CD14-positive monocyte (primary cell): Measurements from ENCODE around the gene TNFRSF12A. TPM values are rescaled to one million over a fixed set of nuclear protein-coding genes. Genes with fewer than 3 reads are reported as not detected.

Experiments used
- DNase-seq, 3 donors: peaks; one replicate each; pipeline ENCODE4 v3.0.0-alpha.2; 2011 to 2022
- H2AFZ ChIP-seq: 2 replicates; pipeline ENCODE4 v1.6.0; 2012; ENCODE audit warnings: mild to moderate bottlenecking, low read depth, low read length, inconsistent platforms; ENCODE audit not compliant: insufficient read depth, poor library complexity, severe bottlenecking
- H3K27ac ChIP-seq, 2 donors: 1 replicate in 1 of 2; 2 replicates in 1 of 2; pipeline ENCODE4 v1.5.1; 2012 to 2013; ENCODE audit warnings: low read length in 2 of 2, control low read depth in 1 of 2, inconsistent platforms in 1 of 2, low read depth in 1 of 2, mild to moderate bottlenecking in 1 of 2
- H3K27me3 ChIP-seq, 2 donors: one replicate each; pipeline versions ENCODE4 v1.6.0 to v1.6.1; 2011 to 2013; ENCODE audit warnings: low read length in 2 of 2; ENCODE audit not compliant: control insufficient read depth in 2 of 2, insufficient read depth in 2 of 2
- H3K36me3 ChIP-seq, 2 donors: replicated peaks in 1 of 2; 1 replicate in 1 of 2; 2 replicates in 1 of 2; pipeline versions ENCODE4 v1.5.1 to v1.6.1; 2012 to 2013; ENCODE audit warnings: low read length in 2 of 2, control low read depth in 1 of 2, inconsistent platforms in 1 of 2, mild to moderate bottlenecking in 1 of 2; ENCODE audit not compliant: insufficient read depth in 2 of 2, control insufficient read depth in 1 of 2
- H3K4me1 ChIP-seq, 2 donors: 1 replicate in 1 of 2; 2 replicates in 1 of 2; pipeline versions ENCODE4 v1.5.1 to v1.6.1; 2012 to 2013; ENCODE audit warnings: low read length in 2 of 2, control low read depth in 1 of 2, inconsistent platforms in 1 of 2, mild to moderate bottlenecking in 1 of 2, moderate library complexity in 1 of 2; ENCODE audit not compliant: insufficient read depth in 2 of 2, control insufficient read depth in 1 of 2
- H3K4me2 ChIP-seq: replicated peaks from 2 replicates; pipeline ENCODE3; 2012; ENCODE audit warnings: low read length, moderate library complexity, mild to moderate bottlenecking; ENCODE audit not compliant: poor library complexity, severe bottlenecking; ENCODE audit errors: extremely low read depth
- H3K4me3 ChIP-seq, 3 experiments: fragments of 200-600 bp in 1 of 3; sonication (generic) in 1 of 3; replicated peaks in 1 of 3; 1 replicate in 2 of 3; 2 replicates in 1 of 3; pipeline ENCODE4 v1.5.1; 2011 to 2013; ENCODE audit warnings: low read length in 3 of 3, mild to moderate bottlenecking in 3 of 3, control low read depth in 2 of 3, low read depth in 2 of 3, inconsistent platforms in 1 of 3, moderate library complexity in 1 of 3
- H3K79me2 ChIP-seq: 2 replicates; pipeline ENCODE4 v1.6.0; 2012; ENCODE audit warnings: mild to moderate bottlenecking, control low read depth, inconsistent platforms, low read length, moderate library complexity; ENCODE audit not compliant: insufficient read depth
- H3K9ac ChIP-seq: 2 replicates; pipeline ENCODE4 v1.6.0; 2017; ENCODE audit warnings: low read length, mild to moderate bottlenecking; ENCODE audit not compliant: insufficient read depth, poor library complexity, severe bottlenecking
- H3K9me3 ChIP-seq, 2 donors: replicated peaks in 1 of 2; 1 replicate in 1 of 2; 2 replicates in 1 of 2; pipeline versions ENCODE4 v1.5.1 to v1.6.1; 2012 to 2013; ENCODE audit warnings: low read length in 2 of 2, control low read depth in 1 of 2; ENCODE audit not compliant: control insufficient read depth in 1 of 2, insufficient read depth in 1 of 2
- H4K20me1 ChIP-seq: 2 replicates; pipeline ENCODE4 v1.6.0; 2012; ENCODE audit warnings: mild to moderate bottlenecking, low read length, control low read depth, moderate library complexity; ENCODE audit not compliant: insufficient read depth
- H3K27ac Mint-ChIP-seq, 7 donors: one replicate each; pipeline ENCODE4 v1.8.0; 2020; ENCODE audit warnings: mild to moderate bottlenecking in 7 of 7, mixed read lengths in 7 of 7, moderate library complexity in 6 of 7, inconsistent platforms in 2 of 7
- H3K27me3 Mint-ChIP-seq, 3 donors: one replicate each; pipeline ENCODE4 v1.8.0; 2021 to 2022; ENCODE audit warnings: low read depth in 3 of 3, mild to moderate bottlenecking in 3 of 3, mixed read lengths in 3 of 3, moderate library complexity in 3 of 3, inconsistent platforms in 1 of 3
- H3K36me3 Mint-ChIP-seq, 2 donors: one replicate each; pipeline ENCODE4 v1.8.0; 2020; ENCODE audit warnings: mixed read lengths in 2 of 2, inconsistent platforms in 1 of 2, mild to moderate bottlenecking in 1 of 2
- H3K4me1 Mint-ChIP-seq: one replicate; pipeline ENCODE4 v1.8.0; 2020; ENCODE audit warnings: mild to moderate bottlenecking, mixed read lengths
- H3K4me3 Mint-ChIP-seq, 2 donors: one replicate each; pipeline ENCODE4 v1.8.0; 2020; ENCODE audit warnings: mild to moderate bottlenecking in 2 of 2, mixed read lengths in 2 of 2, moderate library complexity in 1 of 2
- H3K9me3 Mint-ChIP-seq, 7 donors: one replicate each; pipeline ENCODE4 v1.8.0; 2020 to 2022; ENCODE audit warnings: mixed read lengths in 7 of 7, mild to moderate bottlenecking in 6 of 7, moderate library complexity in 6 of 7, inconsistent platforms in 2 of 7
- WGBS: methylation state at CpG from one replicate; pipeline ENCODE4 v1.1.5; 2013; ENCODE audit warnings: missing lambda C conversion rate; ENCODE audit not compliant: insufficient coverage; 5-methylcytosine and 5-hydroxymethylcytosine counted together
- intact Hi-C, 2 donors: fragments of 100-400 bp; cut with micrococcal nuclease; formaldehyde crosslinking; loops; one replicate each; pipeline versions ENCODE4 v1.15.0 to v1.15.1; 2023
- polyA plus RNA-seq, 3 donors: library from polyadenylated mRNA; depleted of rRNA in 1 of 3; unstranded in 2 of 3; stranded (reverse) in 1 of 3; fragments of 300-500 nt in 2 of 3; fragments of >200 nt in 1 of 3; fragmentation: Illumina TruSeq in 2 of 3; gene quantifications; 1 replicate in 2 of 3; 2 replicates in 1 of 3; pipeline ENCODE4 v1.2.3, GENCODE V29; 2012 to 2021
- TF ChIP-seq, protein P1 (sequence below): fragments of 200-600 bp; IDR thresholded peaks from one replicate; pipeline ENCODE4 v1.8.0; 2022; ENCODE audit warnings: antibody characterized with exemption, mild to moderate bottlenecking

The TNFRSF12A gene
- polyA plus RNA-seq, 3 donors = 2.9 to 6.2 (median 5.7) TPM

DNA sequence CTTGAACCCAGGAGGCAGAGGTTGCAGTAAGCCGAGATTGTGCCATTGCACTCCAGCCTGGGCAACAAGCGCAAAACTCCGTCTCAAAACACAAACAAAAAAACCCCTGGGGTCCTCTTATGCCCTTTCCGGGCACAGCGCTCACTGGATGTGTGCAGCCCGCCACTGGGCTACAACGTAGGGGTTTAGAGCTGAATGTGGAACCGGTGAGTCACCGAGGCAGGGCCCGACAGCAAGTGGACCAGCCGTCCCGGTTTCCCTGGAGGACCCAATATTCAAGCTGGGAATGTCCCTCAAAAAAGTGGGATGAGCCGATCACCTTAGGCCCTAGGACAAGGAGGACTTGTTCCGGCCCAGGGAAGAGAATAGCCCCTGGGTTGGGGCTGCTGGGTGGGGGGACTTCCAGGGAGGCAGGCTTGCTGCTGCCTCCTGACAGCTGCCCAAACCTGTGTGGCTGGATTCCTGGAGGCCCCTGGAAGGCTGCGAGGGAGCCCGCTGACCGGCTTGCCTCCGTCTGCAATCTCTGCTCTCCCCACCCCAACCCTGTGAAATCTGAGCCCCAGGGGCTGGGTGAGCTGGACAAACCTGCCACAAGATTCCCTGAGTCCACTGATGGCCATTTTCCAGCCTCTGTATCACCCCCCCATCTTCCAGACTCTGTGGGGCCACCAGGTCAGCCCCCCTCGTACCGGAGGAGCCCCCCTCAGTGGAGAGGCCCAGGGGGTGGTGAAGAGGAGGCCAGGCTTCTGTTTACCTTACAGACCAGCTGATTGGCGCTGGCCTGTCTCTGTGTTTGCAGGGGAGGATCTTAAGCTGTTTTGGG lies 10.4 kb upstream of the TNFRSF12A start:
- no peaks in the 10 kb centered on the region for H3K9me3 ChIP-seq
- H2AFZ ChIP-seq = no peak overlapping the region
- Mint-ChIP-seq H3K9me3 (peaks cover 0 to 4% (median 0%) of the 10 kb centered on the region in 7 donors), H3K27ac (no peak overlapping the region), H3K4me3 (no peak overlapping the region), H3K4me1 (peaks cover 51% of the 10 kb centered on the region), H3K27me3 (peaks cover 28 to 46% (median 30%) of the 10 kb centered on the region in 3 donors), H3K36me3 (peaks cover 5 to 6% of the 10 kb centered on the region in 2 donors)
- H4K20me1 ChIP-seq = no peaks in the 10 kb centered on the region
- no peaks in the 10 kb centered on the region for H3K36me3 ChIP-seq
- H3K27me3 ChIP-seq = peaks cover 0 to 30% of the 10 kb centered on the region in 2 donors
- no peak overlapping the region for H3K9ac ChIP-seq
- H3K4me1 ChIP-seq = peaks cover 48 to 54% of the 10 kb centered on the region in 2 donors
- H3K4me3 ChIP-seq = no peak overlapping the region
- H3K27ac ChIP-seq = no peak overlapping the region
- TF ChIP-seq, protein P1, sequence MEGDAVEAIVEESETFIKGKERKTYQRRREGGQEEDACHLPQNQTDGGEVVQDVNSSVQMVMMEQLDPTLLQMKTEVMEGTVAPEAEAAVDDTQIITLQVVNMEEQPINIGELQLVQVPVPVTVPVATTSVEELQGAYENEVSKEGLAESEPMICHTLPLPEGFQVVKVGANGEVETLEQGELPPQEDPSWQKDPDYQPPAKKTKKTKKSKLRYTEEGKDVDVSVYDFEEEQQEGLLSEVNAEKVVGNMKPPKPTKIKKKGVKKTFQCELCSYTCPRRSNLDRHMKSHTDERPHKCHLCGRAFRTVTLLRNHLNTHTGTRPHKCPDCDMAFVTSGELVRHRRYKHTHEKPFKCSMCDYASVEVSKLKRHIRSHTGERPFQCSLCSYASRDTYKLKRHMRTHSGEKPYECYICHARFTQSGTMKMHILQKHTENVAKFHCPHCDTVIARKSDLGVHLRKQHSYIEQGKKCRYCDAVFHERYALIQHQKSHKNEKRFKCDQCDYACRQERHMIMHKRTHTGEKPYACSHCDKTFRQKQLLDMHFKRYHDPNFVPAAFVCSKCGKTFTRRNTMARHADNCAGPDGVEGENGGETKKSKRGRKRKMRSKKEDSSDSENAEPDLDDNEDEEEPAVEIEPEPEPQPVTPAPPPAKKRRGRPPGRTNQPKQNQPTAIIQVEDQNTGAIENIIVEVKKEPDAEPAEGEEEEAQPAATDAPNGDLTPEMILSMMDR = no peak
- WGBS = 96% methylated on average over 16 of the region's 21 CpGs
- H3K4me2 ChIP-seq = no peak overlapping the region
- no peaks in the 10 kb centered on the region for H3K79me2 ChIP-seq
- no peak for DNase-seq
- intact Hi-C loops = no loop called here

DNA sequence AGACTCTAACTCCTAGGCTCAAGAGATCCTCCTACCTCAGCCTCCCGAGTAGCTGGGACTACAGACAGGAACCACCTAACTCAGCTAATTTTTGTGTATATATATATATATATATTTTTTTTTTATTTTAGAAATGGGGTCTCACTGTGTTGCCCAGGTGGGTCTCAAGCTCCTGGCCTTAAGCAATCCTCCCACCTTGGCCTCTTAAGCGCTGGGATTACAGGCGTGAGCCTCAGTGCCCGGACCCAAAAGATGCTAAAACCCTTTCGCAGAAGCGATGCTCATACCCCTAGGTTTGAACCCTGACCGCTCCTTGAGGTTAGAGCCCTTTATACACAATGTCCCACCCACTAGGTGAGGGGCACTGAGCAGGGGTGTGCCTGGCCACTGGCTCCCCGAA lies 9.7 kb upstream of the TNFRSF12A start:
- no peaks in the 10 kb centered on the region for H3K36me3 ChIP-seq
- no peak overlapping the region for H3K27ac ChIP-seq
- H2AFZ ChIP-seq = no peak overlapping the region
- Mint-ChIP-seq H3K4me1 (peaks cover 46% of the 10 kb centered on the region), H3K4me3 (no peak overlapping the region), H3K36me3 (peaks cover 5 to 6% of the 10 kb centered on the region in 2 donors), H3K9me3 (peaks cover 0 to 2% (median 0%) of the 10 kb centered on the region in 7 donors), H3K27me3 (peaks cover 28 to 41% (median 31%) of the 10 kb centered on the region in 3 donors), H3K27ac (no peak overlapping the region)
- H3K4me3 ChIP-seq = no peak overlapping the region
- WGBS = 97% methylated on average over 6 of the region's 8 CpGs
- H3K79me2 ChIP-seq = no peaks in the 10 kb centered on the region
- intact Hi-C loops = no loop called here
- TF ChIP-seq, protein P1 = no peak
- peaks cover 41 to 47% of the 10 kb centered on the region in 2 donors for H3K4me1 ChIP-seq
- peaks cover 0 to 31% of the 10 kb centered on the region in 2 donors for H3K27me3 ChIP-seq
- no peak overlapping the region for H3K4me2 ChIP-seq
- no peaks in the 10 kb centered on the region for H4K20me1 ChIP-seq
- H3K9ac ChIP-seq = no peak overlapping the region
- no peak for DNase-seq
- H3K9me3 ChIP-seq = no peaks in the 10 kb centered on the region
